IMR-90 (cell line): ENCODE data around the gene GUCY2D. TPM values are rescaled to one million over a fixed set of nuclear protein-coding genes. Genes with fewer than 3 reads are reported as not detected.

ENCODE experiments used
- ATAC-seq: fragments of 200-7000 bp; cut with Tn5 transposase; 2 replicates; pipeline ENCODE4 v1.9.1; 2020; ENCODE audit warnings: low read depth, mild to moderate bottlenecking, moderate library complexity
- BruUV-seq: library from RNA; stranded (reverse); fragments of 400-500 nt; replicated peaks from 2 replicates; lab custom pipeline; 2021; lab: Mats Ljungman, UMichigan
- CTCF ChIA-PET: fragments of 300-600 bp; formaldehyde crosslinking; extraction: SDS; loops from one replicate; lab custom pipeline; 2021; ENCODE audit warnings: antibody characterized with exemption; lab: Yijun Ruan, JAX
- POLR2A ChIA-PET: fragments of 300-600 bp; sonication (Branson Sonifier 250); formaldehyde crosslinking; loops from one replicate; lab custom pipeline; 2022; ENCODE audit warnings: antibody characterized with exemption; ENCODE audit not compliant: unreplicated experiment; lab: Charles Lee
- DNase-seq: peaks from one replicate; pipeline ENCODE4 v3.0.0; 2013
- H2AFZ ChIP-seq: replicated peaks from 2 replicates; pipeline ENCODE3; 2013; ENCODE audit warnings: low read length, mild to moderate bottlenecking; ENCODE audit not compliant: poor library complexity
- H2AK5ac ChIP-seq: 2 replicates; pipeline ENCODE4 v1.6.1; 2013; ENCODE audit warnings: low read depth, low read length, inconsistent platforms
- H2AK9ac ChIP-seq: replicated peaks from 2 replicates; pipeline ENCODE3; 2013; ENCODE audit warnings: mild to moderate bottlenecking, low read depth, low read length, moderate library complexity; ENCODE audit not compliant: poor library complexity
- H2BK120ac ChIP-seq: 2 replicates; pipeline ENCODE4 v1.6.1; 2013; ENCODE audit warnings: low read depth, low read length, inconsistent platforms
- H2BK15ac ChIP-seq: 3 replicates; pipeline ENCODE4 v1.6.1; 2013; ENCODE audit warnings: low read depth, low read length, inconsistent platforms
- H2BK20ac ChIP-seq: 2 replicates; pipeline ENCODE4 v1.6.1; 2013; ENCODE audit warnings: low read depth, mild to moderate bottlenecking, inconsistent platforms, low read length, moderate library complexity
- H2BK5ac ChIP-seq: 2 replicates; pipeline ENCODE4 v1.6.1; 2013; ENCODE audit warnings: mild to moderate bottlenecking, low read depth, low read length, inconsistent platforms; ENCODE audit not compliant: poor library complexity, severe bottlenecking
- H3K14ac ChIP-seq: replicated peaks from 2 replicates; pipeline ENCODE4 v1.6.1; 2013; ENCODE audit warnings: low read depth, low read length, inconsistent platforms
- H3K18ac ChIP-seq: 2 replicates; pipeline ENCODE4 v1.6.1; 2013; ENCODE audit warnings: low read depth, low read length, control low read depth
- H3K23ac ChIP-seq: 2 replicates; pipeline ENCODE4 v1.6.1; 2013; ENCODE audit warnings: low read depth, low read length, inconsistent platforms
- H3K27ac ChIP-seq: 2 replicates; pipeline ENCODE4 v1.5.1; 2013; ENCODE audit warnings: mild to moderate bottlenecking, control low read depth, low read length; ENCODE audit not compliant: insufficient read depth
- H3K27me3 ChIP-seq: 2 replicates; pipeline ENCODE4 v1.6.1; 2013; ENCODE audit warnings: low read length; ENCODE audit not compliant: control insufficient read depth, insufficient read depth
- H3K36me3 ChIP-seq: 2 replicates; pipeline ENCODE4 v1.6.1; 2013; ENCODE audit warnings: low read length, mixed read lengths; ENCODE audit not compliant: control insufficient read depth, insufficient read depth
- H3K4ac ChIP-seq: 2 replicates; pipeline ENCODE4 v1.6.1; 2013; ENCODE audit warnings: low read depth, low read length, inconsistent platforms
- H3K4me1 ChIP-seq: 2 replicates; pipeline ENCODE4 v1.6.1; 2013; ENCODE audit warnings: low read length, mixed read lengths; ENCODE audit not compliant: control insufficient read depth, insufficient read depth
- H3K4me2 ChIP-seq: 2 replicates; pipeline ENCODE4 v1.6.1; 2013; ENCODE audit warnings: low read depth, mild to moderate bottlenecking, control low read depth, low read length, moderate library complexity
- H3K4me3 ChIP-seq: 2 replicates; pipeline ENCODE4 v1.5.1; 2013; ENCODE audit warnings: low read depth, mild to moderate bottlenecking, control low read depth, low read length, moderate library complexity; ENCODE audit not compliant: insufficient read depth
- H3K56ac ChIP-seq: 2 replicates; pipeline ENCODE4 v1.6.1; 2013; ENCODE audit warnings: low read length, inconsistent platforms; ENCODE audit not compliant: insufficient read depth; ENCODE audit errors: extremely low read depth
- H3K79me1 ChIP-seq, 2 experiments: 2 replicates each; pipeline ENCODE4 v1.6.1; 2013; ENCODE audit warnings: low read length in 2 of 2, inconsistent platforms in 1 of 2, low read depth in 1 of 2
- H3K9ac ChIP-seq: 2 replicates; pipeline ENCODE4 v1.6.1; 2013; ENCODE audit warnings: low read depth, low read length, control low read depth
- H3K9me1 ChIP-seq: 2 replicates; pipeline ENCODE4 v1.6.1; 2013; ENCODE audit warnings: low read length, inconsistent platforms; ENCODE audit not compliant: insufficient read depth
- H3K9me3 ChIP-seq: 2 replicates; pipeline ENCODE4 v1.6.1; 2013; ENCODE audit warnings: low read length; ENCODE audit not compliant: control insufficient read depth, insufficient read depth
- H4K20me1 ChIP-seq: 2 replicates; pipeline ENCODE4 v1.6.1; 2013; ENCODE audit warnings: low read length, inconsistent platforms; ENCODE audit not compliant: insufficient read depth
- H4K5ac ChIP-seq: 2 replicates; pipeline ENCODE4 v1.6.1; 2013; ENCODE audit warnings: mild to moderate bottlenecking, low read depth, low read length, control low read depth
- H4K8ac ChIP-seq, 2 experiments: 2 replicates each; pipeline ENCODE4 v1.6.1; 2013; ENCODE audit warnings: low read depth in 2 of 2, low read length in 2 of 2, control low read depth in 1 of 2, inconsistent platforms in 1 of 2
- H4K91ac ChIP-seq: 2 replicates; pipeline ENCODE4 v1.6.1; 2013; ENCODE audit warnings: low read depth, low read length, inconsistent platforms; ENCODE audit not compliant: insufficient read depth
- RCOR1 ChIP-seq: IDR thresholded peaks from 2 replicates; pipeline ENCODE4 v1.6.1; 2012; ENCODE audit warnings: mild to moderate bottlenecking, low read length, improper control_type of control experiment; ENCODE audit not compliant: insufficient replicate concordance
- WGBS, 2 experiments: methylation state at CpG; one replicate each; pipeline versions ENCODE4 v1.1.5 to v1.1.7; 2013; ENCODE audit warnings: missing lambda C conversion rate in 2 of 2; ENCODE audit not compliant: insufficient read length in 1 of 2; ENCODE audit errors: extremely low coverage in 2 of 2; 5-methylcytosine and 5-hydroxymethylcytosine counted together
- dilution Hi-C: fragments of 300-500 bp; cut with HindIII; formaldehyde crosslinking; loops from one replicate; pipeline ENCODE4 v1.14.3; 2018; ENCODE audit warnings: low sequenced_read_pairs; ENCODE audit not compliant: unreplicated experiment
- in situ Hi-C: fragments of 300-500 bp; cut with MboI; formaldehyde crosslinking; loops from 3 replicates; pipeline ENCODE4 v1.14.3; 2019; ENCODE audit warnings: low sequenced_read_pairs, inconsistent platforms, mixed read lengths
- intact Hi-C: fragments of 100-400 bp; cut with micrococcal nuclease; formaldehyde crosslinking; loops from 2 replicates; pipeline ENCODE4 v1.10.0; 2022
- polyA plus RNA-seq, 3 experiments: library from polyadenylated mRNA; depleted of rRNA; stranded (reverse); fragments of >200 nt; gene quantifications; 2 replicates each; pipeline ENCODE4 v1.2.3, GENCODE V29; 2012; ENCODE audit warnings: low replicate concordance in 1 of 3
- total RNA-seq: library from RNA; depleted of rRNA; stranded (reverse); fragments of >200 nt; gene quantifications from 2 replicates; pipeline ENCODE4 v1.2.3, GENCODE V29; 2012
- TF ChIP-seq, protein P1 (sequence below): conservative IDR thresholded peaks from 2 replicates; pipeline ENCODE4 v1.5.1; 2012; ENCODE audit warnings: mild to moderate bottlenecking, low read depth, low read length, improper control_type of control experiment

GUCY2D gene
- total and polyA plus RNA-seq, 2 of the 4 experiments (the other 2 are of a cell fraction): 0.03 TPM; not detected in 1

DNA sequence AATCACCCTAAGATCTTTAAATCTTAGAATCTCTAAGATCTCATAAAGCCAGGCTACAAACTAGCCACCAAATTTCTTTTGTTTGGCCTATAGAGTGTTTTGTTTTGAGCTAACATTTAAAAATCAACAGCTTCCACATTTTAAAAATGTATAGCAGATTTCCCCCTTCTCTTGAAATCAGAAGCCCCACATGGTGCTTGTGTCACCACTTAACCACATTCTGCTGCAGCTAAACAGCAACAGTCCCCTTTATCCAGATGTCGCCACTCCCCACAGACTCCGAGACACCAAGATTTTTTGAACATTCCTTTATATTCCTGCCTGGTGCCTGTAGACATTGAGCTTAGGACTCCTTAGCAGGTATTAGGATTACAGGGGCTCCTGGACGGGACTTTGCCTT lies 16.0 kb downstream of the GUCY2D start:
- H3K18ac ChIP-seq: no peak overlapping the region
- H2AK9ac ChIP-seq: no peak overlapping the region
- no peaks in the 10 kb centered on the region for H3K9me1 ChIP-seq
- H3K23ac ChIP-seq: no peak overlapping the region
- CTCF ChIA-PET: interaction anchor here (0.9 kb wide), 1 partner anchor 10 kb away, joined by 3 read pairs; no protein-coding TSS in a partner anchor
- POLR2A ChIA-PET: no interaction called here
- no peak overlapping the region for H2BK15ac ChIP-seq
- H4K8ac ChIP-seq: no peak overlapping the region
- no peaks in the 10 kb centered on the region for H3K36me3 ChIP-seq
- no peak overlapping the region for H4K5ac ChIP-seq
- H2BK120ac ChIP-seq: no peak overlapping the region
- H2AFZ ChIP-seq: no peak overlapping the region
- H3K56ac ChIP-seq: no peak overlapping the region
- no peak overlapping the region for H2BK20ac ChIP-seq
- H3K9ac ChIP-seq: no peak overlapping the region
- no CpG with 5 or more reads among the region's 3 CpGs for WGBS, 2 experiments
- TF ChIP-seq RCOR1: no peak
- TF ChIP-seq, protein P1, sequence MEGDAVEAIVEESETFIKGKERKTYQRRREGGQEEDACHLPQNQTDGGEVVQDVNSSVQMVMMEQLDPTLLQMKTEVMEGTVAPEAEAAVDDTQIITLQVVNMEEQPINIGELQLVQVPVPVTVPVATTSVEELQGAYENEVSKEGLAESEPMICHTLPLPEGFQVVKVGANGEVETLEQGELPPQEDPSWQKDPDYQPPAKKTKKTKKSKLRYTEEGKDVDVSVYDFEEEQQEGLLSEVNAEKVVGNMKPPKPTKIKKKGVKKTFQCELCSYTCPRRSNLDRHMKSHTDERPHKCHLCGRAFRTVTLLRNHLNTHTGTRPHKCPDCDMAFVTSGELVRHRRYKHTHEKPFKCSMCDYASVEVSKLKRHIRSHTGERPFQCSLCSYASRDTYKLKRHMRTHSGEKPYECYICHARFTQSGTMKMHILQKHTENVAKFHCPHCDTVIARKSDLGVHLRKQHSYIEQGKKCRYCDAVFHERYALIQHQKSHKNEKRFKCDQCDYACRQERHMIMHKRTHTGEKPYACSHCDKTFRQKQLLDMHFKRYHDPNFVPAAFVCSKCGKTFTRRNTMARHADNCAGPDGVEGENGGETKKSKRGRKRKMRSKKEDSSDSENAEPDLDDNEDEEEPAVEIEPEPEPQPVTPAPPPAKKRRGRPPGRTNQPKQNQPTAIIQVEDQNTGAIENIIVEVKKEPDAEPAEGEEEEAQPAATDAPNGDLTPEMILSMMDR: no peak
- ATAC-seq (no peak), DNase-seq (no peak)
- no peak overlapping the region for H3K4me3 ChIP-seq
- no peak overlapping the region for H4K91ac ChIP-seq
- dilution Hi-C loops: no loop called here
- BruUV-seq: no TSS peak
- H3K79me1 ChIP-seq: no peaks in the 10 kb centered on the region
- peaks cover 63% of the 10 kb centered on the region for H3K27me3 ChIP-seq
- intact Hi-C loops: no loop called here
- no peaks in the 10 kb centered on the region for H3K9me3 ChIP-seq
- in situ Hi-C loops: no loop called here
- H4K20me1 ChIP-seq: no peaks in the 10 kb centered on the region
- no peak overlapping the region for H3K27ac ChIP-seq
- H3K4ac ChIP-seq: no peak overlapping the region
- no peak overlapping the region for H2AK5ac ChIP-seq
- no peak overlapping the region for H2BK5ac ChIP-seq
- H3K4me1 ChIP-seq: peaks cover 3% of the 10 kb centered on the region; the same call in 1 of the 2 replicates
- H3K14ac ChIP-seq: no peak overlapping the region
- H3K4me2 ChIP-seq: no peak overlapping the region
